ENCODE data around the gene TNKS2. TPM values are rescaled to one million over a fixed set of nuclear protein-coding genes. Genes with fewer than 3 reads are reported as not detected.

Gene TNKS2
- total RNA-seq, 4 donors from 2014 or later = 40.5 to 70.0 (median 57.4) TPM

- no peak overlapping the region for H3K4me3 ChIP-seq (ENCODE audit: low read depth, poor library complexity, severe bottlenecking)
- DNase-seq (ENCODE audit: low spot score in 2 of 2) = peak in 1 of 2 donors; percentile 60
- 0 to 4% methylated on average over 2 of the region's 2 CpGs for WGBS, 2 donors
- TF ChIP-seq CTCF (IDR thresholded peaks at IDR 0.05) (no peak), POLR2A (IDR thresholded peaks at IDR 0.05) (no peak)
- intact Hi-C loops (cut with DNase I; ENCODE audit: low total_unique reads) = loop anchor here (2.0 kb wide), 1 partner anchor 37 kb away; no protein-coding TSS in a partner anchor
These were observed 103.8 kb downstream of the TNKS2 start for GRCh38 chr10:91901784-91902677.

- WGBS, 2 donors = 67% methylated on average over 5 of the region's 5 CpGs
- intact Hi-C loops (cut with DNase I; ENCODE audit: low total_unique reads) = no loop called here
- DNase-seq (ENCODE audit: low spot score in 2 of 2) = peak in 1 of 2 donors; percentile 37
- no peak for TF ChIP-seq CTCF (IDR thresholded peaks at IDR 0.05)
- no peak for TF ChIP-seq POLR2A (IDR thresholded peaks at IDR 0.05)
- no peak overlapping the region for H3K4me3 ChIP-seq (ENCODE audit: low read depth, poor library complexity, severe bottlenecking)
These were observed 108.9 kb downstream of the TNKS2 start for GRCh38 chr10:91907033-91907594.

- peak overlapping the region; percentile 52 for H3K4me3 ChIP-seq (ENCODE audit: low read depth, poor library complexity, severe bottlenecking)
- TF ChIP-seq POLR2A (IDR thresholded peaks at IDR 0.05) = no peak
- no peak for TF ChIP-seq CTCF (IDR thresholded peaks at IDR 0.05)
- intact Hi-C loops (cut with DNase I; ENCODE audit: low total_unique reads) = no loop called here
- WGBS, 2 donors = 3 to 4% methylated on average over 18 of the region's 18 CpGs
- no peak for DNase-seq (ENCODE audit: low spot score in 2 of 2)
These were observed 109.7 kb downstream of the TNKS2 start for GRCh38 chr10:91907914-91908336.

- H3K4me3 ChIP-seq (ENCODE audit: low read depth, poor library complexity, severe bottlenecking) = peak overlapping the region; percentile 52
- peak; percentile 57 to 93 for DNase-seq (ENCODE audit: low spot score in 2 of 2)
- WGBS, 2 donors = 0% methylated on average over 4 to 18 of the region's 93 CpGs
- intact Hi-C loops (cut with DNase I; ENCODE audit: low total_unique reads) = no loop called here
- TF ChIP-seq POLR2A (IDR thresholded peaks at IDR 0.05) = no peak
- TF ChIP-seq CTCF (IDR thresholded peaks at IDR 0.05) = no peak
These were observed 110.3 kb downstream of the TNKS2 start for GRCh38 chr10:91908337-91909116.

GRCh38 chr10:91909117-91909677, 111.0 kb downstream of the TNKS2 start, which contains the start of gene FGFBP3:
Gene FGFBP3, minus strand, starts transcription at chr10:91909486. Its CDS starts 517 bp downstream, at chr10:91908969.
- 0 to 1% methylated on average over 19 of the region's 19 CpGs for WGBS, 2 donors
- intact Hi-C loops (cut with DNase I; ENCODE audit: low total_unique reads) = no loop called here
- TF ChIP-seq CTCF (IDR thresholded peaks at IDR 0.05) (no peak), POLR2A (IDR thresholded peaks at IDR 0.05) (no peak)
- DNase-seq (ENCODE audit: low spot score in 2 of 2) = no peak
- peak within 1 kb of the TSS; percentile 52 for H3K4me3 ChIP-seq (ENCODE audit: low read depth, poor library complexity, severe bottlenecking)
